Measurements from ENCODE around the gene GDF9. TPM values are rescaled to one million over a fixed set of nuclear protein-coding genes. Genes with fewer than 3 reads are reported as not detected.
A peak's percentile ranks its signal among the peaks of the same experiment; 100 is the strongest.

GDF9 gene
- total and polyA plus RNA-seq, 10 of the 15 experiments (the other 5 are each of a cell fraction or from before 2014, with no cell fraction given), result 0.11 to 1.5 (median 0.34) TPM

DNA sequence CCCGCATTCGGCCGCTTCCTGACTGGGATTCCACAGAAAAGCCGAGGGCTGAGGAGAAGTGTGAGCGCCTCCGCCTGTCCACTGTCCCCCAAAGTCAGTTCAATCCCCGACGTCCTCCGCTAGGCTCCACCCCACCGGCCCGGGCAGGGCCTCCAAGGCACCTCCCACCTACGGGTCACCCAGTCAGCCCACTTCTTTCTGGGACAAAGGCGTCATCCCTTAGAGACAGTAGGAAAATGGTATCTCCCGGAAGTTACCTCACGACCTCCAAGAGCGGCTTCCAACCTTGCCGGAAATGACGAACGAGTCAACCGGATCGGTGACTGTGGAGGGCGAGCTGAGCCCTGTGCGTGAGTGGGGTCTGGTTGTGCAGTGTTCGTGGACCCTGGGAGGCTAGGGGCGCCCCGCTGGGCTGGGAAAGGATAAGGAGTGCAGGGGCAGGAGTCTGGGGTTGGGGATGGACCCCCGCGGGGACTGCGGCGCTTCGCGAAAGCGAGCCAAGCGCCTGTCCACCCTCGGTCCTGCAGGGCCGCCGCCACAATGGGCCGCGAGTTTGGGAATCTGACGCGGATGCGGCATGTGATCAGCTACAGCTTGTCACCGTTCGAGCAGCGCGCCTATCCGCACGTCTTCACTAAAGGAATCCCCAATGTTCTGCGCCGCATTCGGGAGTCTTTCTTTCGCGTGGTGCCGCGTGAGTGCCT, at the start of gene GDF9, which contains the start of gene UQCRQ (continued):
- peak; percentile 90; the same call in 2 of the 3 replicates for TF ChIP-seq POU2F2 (IDR thresholded peaks at IDR 0.05; ENCODE audit: borderline replicate concordance, low read depth, low read length)
- peak; percentile 96 for TF ChIP-seq FOXK2 (IDR thresholded peaks at IDR 0.05)
- peak; percentile 96 for TF ChIP-seq PML (IDR thresholded peaks at IDR 0.05; ENCODE audit: low read length)
- TF ChIP-seq CBFB (IDR thresholded peaks at IDR 0.05; ENCODE audit: low read depth), result 0 out of 2 replicates have a peak, but pooled peaks have one; percentile 54
- peak; percentile 80 for TF ChIP-seq NR2C1 (IDR thresholded peaks at IDR 0.05)
- peak; percentile 65 for TF ChIP-seq SMAD1 (IDR thresholded peaks at IDR 0.05; ENCODE audit: low read depth, partially characterized antibody)
- no peak for TF ChIP-seq BCL11A (IDR thresholded peaks at IDR 0.05; ENCODE audit: low read depth, low read length)
- peak; percentile 10 to 48 (median 18); a peak in 3 of 6 replicates for TF ChIP-seq CTCF (IDR thresholded peaks at IDR 0.05 in 2 of 3, conservative IDR thresholded peaks at IDR 0.05 in 1 of 3; ENCODE audit: control insufficient read depth in 2 of 3, extremely low read depth in 1 of 3, insufficient read depth in 1 of 3, low read depth in 3 of 3, low read length in 3 of 3)
- 0 out of 2 replicates have a peak, but pooled peaks have one; percentile 35 for TF ChIP-seq TCF3 (IDR thresholded peaks at IDR 0.05; ENCODE audit: borderline replicate concordance, insufficient read depth, low read depth, low read length)
- TF ChIP-seq IKZF1 (conservative IDR thresholded peaks at IDR 0.05), result peak; percentile 79
- TF ChIP-seq EED (IDR thresholded peaks at IDR 0.05; ENCODE audit: low read depth), result peak; percentile 30
- TF ChIP-seq GABPA (IDR thresholded peaks at IDR 0.05; ENCODE audit: low read depth), result peak; percentile 95

Data from GM12878 (cell line).